Endothelial cell of umbilical vein (primary cell): ENCODE data around the gene CACNA2D3. TPM values are rescaled to one million over a fixed set of nuclear protein-coding genes. Genes with fewer than 3 reads are reported as not detected.

Experiments
- BruUV-seq: library from RNA; stranded (reverse); fragments of 400-500 nt; replicated peaks from 2 replicates; lab custom pipeline; 2021; lab: Mats Ljungman, UMichigan
- CTCF ChIA-PET: fragments of 300-600, 350-600 bp; sonication (Branson Sonifier 250); formaldehyde crosslinking; loops from one replicate; lab custom pipeline; 2021; ENCODE audit warnings: antibody characterized with exemption, inconsistent platforms; lab: Charles Lee
- POLR2A ChIA-PET: fragments of 300-600, 350-600 bp; sonication (Branson Sonifier 250); formaldehyde crosslinking; loops from one replicate; lab custom pipeline; 2021; ENCODE audit warnings: antibody characterized with exemption, inconsistent platforms; lab: Charles Lee
- DNase-seq: peaks from one replicate; pipeline ENCODE4 v3.0.0-alpha.2; 2011; ENCODE audit warnings: low read depth, low spot score
- FAIRE-seq: peaks from 2 replicates; lab custom pipeline; 2011; peaks lifted over from hg19 to GRCh38; lab: Jason Lieb, UNC
- H2AFZ ChIP-seq: 2 replicates; pipeline ENCODE4 v1.6.0; 2012; ENCODE audit warnings: low read depth, low read length, control low read depth, inconsistent platforms
- H3K27ac ChIP-seq: 2 replicates; pipeline ENCODE4 v1.5.1; 2011; ENCODE audit warnings: low read depth, mild to moderate bottlenecking, control low read depth, low read length, moderate library complexity; ENCODE audit not compliant: insufficient read depth
- H3K27me3 ChIP-seq, 2 experiments: 2 replicates each; pipeline versions ENCODE4 v1.6.0 to v1.6.1; 2011; ENCODE audit warnings: low read length in 2 of 2, mixed read lengths in 1 of 2; ENCODE audit not compliant: control insufficient read depth in 2 of 2, insufficient read depth in 2 of 2
- H3K36me3 ChIP-seq, 2 experiments: 2 replicates in 1 of 2; 3 replicates in 1 of 2; pipeline ENCODE4 v1.5.1; 2011; ENCODE audit warnings: low read length in 2 of 2, mild to moderate bottlenecking in 1 of 2, moderate library complexity in 1 of 2; ENCODE audit not compliant: control insufficient read depth in 2 of 2, insufficient read depth in 2 of 2; ENCODE audit errors: extremely low read depth in 1 of 2
- H3K4me1 ChIP-seq: 3 replicates; pipeline ENCODE4 v1.5.1; 2011; ENCODE audit warnings: mild to moderate bottlenecking, low read length; ENCODE audit not compliant: control insufficient read depth, insufficient read depth; ENCODE audit errors: extremely low read depth
- H3K4me2 ChIP-seq: 2 replicates; pipeline ENCODE4 v1.6.1; 2011; ENCODE audit warnings: low read length, control low read depth, mixed read lengths; ENCODE audit not compliant: insufficient read depth
- H3K4me3 ChIP-seq, 3 experiments: fragments of 200-600 bp in 1 of 3; sonication (generic), shearing (Covaris generic) in 1 of 3; replicated peaks in 1 of 3; 2 replicates each; pipeline ENCODE4 v1.5.1; 2011 to 2016; ENCODE audit warnings: control low read depth in 3 of 3, low read length in 3 of 3, mild to moderate bottlenecking in 2 of 3, inconsistent platforms in 1 of 3, low read depth in 1 of 3, moderate library complexity in 1 of 3; ENCODE audit not compliant: insufficient read depth in 1 of 3
- H3K79me2 ChIP-seq: 2 replicates; pipeline ENCODE4 v1.6.0; 2012; ENCODE audit warnings: low read length, inconsistent platforms; ENCODE audit not compliant: control insufficient read depth, insufficient read depth
- H3K9ac ChIP-seq: replicated peaks from 2 replicates; pipeline ENCODE3; 2011; ENCODE audit warnings: low read length, control low read depth; ENCODE audit not compliant: insufficient read depth; ENCODE audit errors: extremely low read depth
- H3K9me1 ChIP-seq: replicated peaks from 3 replicates; pipeline ENCODE4 v1.6.0; 2011; ENCODE audit warnings: mild to moderate bottlenecking, low read length; ENCODE audit not compliant: control insufficient read depth, insufficient read depth; ENCODE audit errors: extremely low read depth
- H3K9me3 ChIP-seq: replicated peaks from 2 replicates; pipeline ENCODE4 v1.5.1; 2012; ENCODE audit warnings: low read length, inconsistent platforms; ENCODE audit not compliant: control insufficient read depth, insufficient read depth
- H4K20me1 ChIP-seq: replicated peaks from 2 replicates; pipeline ENCODE3; 2011; ENCODE audit warnings: mild to moderate bottlenecking, low read length; ENCODE audit not compliant: control insufficient read depth, insufficient read depth; ENCODE audit errors: extremely low read depth
- EZH2 ChIP-seq: IDR thresholded peaks from 2 replicates; pipeline ENCODE4 v1.6.1; 2012; ENCODE audit warnings: borderline replicate concordance, low read depth, mild to moderate bottlenecking, moderate library complexity, low read length, inconsistent platforms; ENCODE audit not compliant: severe bottlenecking
- FOS ChIP-seq: IDR thresholded peaks from 2 replicates; pipeline ENCODE4 v1.6.1; 2011; ENCODE audit warnings: mild to moderate bottlenecking, low read length, moderate library complexity, borderline replicate concordance; ENCODE audit not compliant: insufficient read depth
- GATA2 ChIP-seq: IDR thresholded peaks from 2 replicates; pipeline ENCODE4 v1.7.0; 2011; ENCODE audit warnings: low read depth, mild to moderate bottlenecking, moderate library complexity, mixed read lengths, low read length; ENCODE audit not compliant: insufficient read length, insufficient read depth
- JUN ChIP-seq: IDR thresholded peaks from 2 replicates; pipeline ENCODE4 v1.6.1; 2011; ENCODE audit warnings: borderline replicate concordance, low read depth; ENCODE audit not compliant: insufficient read length, insufficient read depth
- MAX ChIP-seq: IDR thresholded peaks from 2 replicates; pipeline ENCODE4 v1.6.1; 2011; ENCODE audit not compliant: insufficient read depth, insufficient read length
- MYC ChIP-seq: IDR thresholded peaks from one replicate; pipeline ENCODE4 v1.6.1; 2011; ENCODE audit warnings: mild to moderate bottlenecking, low read depth, low read length
- POLR2A ChIP-seq: IDR thresholded peaks from 2 replicates; pipeline ENCODE4 v1.6.1; 2012; ENCODE audit warnings: low read depth, mild to moderate bottlenecking, control low read depth, low read length
- POLR2AphosphoS5 ChIP-seq: IDR thresholded peaks from 2 replicates; pipeline ENCODE4 v1.6.1; 2012; ENCODE audit warnings: low read depth, mild to moderate bottlenecking, control low read depth, low read length, moderate library complexity; ENCODE audit not compliant: insufficient read depth
- dilution Hi-C: fragments of 300-500 bp; cut with MboI; formaldehyde crosslinking; loops from one replicate; pipeline ENCODE4 v1.15.0; 2019; ENCODE audit warnings: low sequenced_read_pairs; ENCODE audit not compliant: extremely low pct_ligation_motif_present
- intact Hi-C: fragments of 100-400 bp; cut with micrococcal nuclease; formaldehyde crosslinking; loops from one replicate; pipeline ENCODE4 v1.10.0; 2022
- polyA plus RNA-seq, 4 experiments: library from polyadenylated mRNA; depleted of rRNA in 3 of 4; stranded (reverse) in 3 of 4; unstranded in 1 of 4; fragments of >200 nt; gene quantifications; 2 replicates each; pipeline versions ENCODE4 v1.2.1 to v1.2.3, GENCODE V29; 2011 to 2012; ENCODE audit warnings: missing spikeins in 1 of 4
- total RNA-seq: library from RNA; stranded (reverse); gene quantifications from 2 replicates; pipeline ENCODE4 v1.2.3, GENCODE V29; 2021
- TF ChIP-seq, protein P1 (sequence below), 2 donors: IDR thresholded peaks; 1 replicate in 1 of 2; 2 replicates in 1 of 2; pipeline ENCODE4 v1.5.1; 2011; ENCODE audit warnings: low read length in 2 of 2, mild to moderate bottlenecking in 2 of 2, moderate library complexity in 2 of 2, control low read depth in 1 of 2, inconsistent platforms in 1 of 2, low read depth in 1 of 2; ENCODE audit not compliant: insufficient read depth in 1 of 2; ENCODE audit errors: extremely low read depth in 1 of 2

The CACNA2D3 gene
- total and polyA plus RNA-seq, 2 donors (not counting 3 experiments of a cell fraction or from before 2014, with no cell fraction given) = not detected

DNA sequence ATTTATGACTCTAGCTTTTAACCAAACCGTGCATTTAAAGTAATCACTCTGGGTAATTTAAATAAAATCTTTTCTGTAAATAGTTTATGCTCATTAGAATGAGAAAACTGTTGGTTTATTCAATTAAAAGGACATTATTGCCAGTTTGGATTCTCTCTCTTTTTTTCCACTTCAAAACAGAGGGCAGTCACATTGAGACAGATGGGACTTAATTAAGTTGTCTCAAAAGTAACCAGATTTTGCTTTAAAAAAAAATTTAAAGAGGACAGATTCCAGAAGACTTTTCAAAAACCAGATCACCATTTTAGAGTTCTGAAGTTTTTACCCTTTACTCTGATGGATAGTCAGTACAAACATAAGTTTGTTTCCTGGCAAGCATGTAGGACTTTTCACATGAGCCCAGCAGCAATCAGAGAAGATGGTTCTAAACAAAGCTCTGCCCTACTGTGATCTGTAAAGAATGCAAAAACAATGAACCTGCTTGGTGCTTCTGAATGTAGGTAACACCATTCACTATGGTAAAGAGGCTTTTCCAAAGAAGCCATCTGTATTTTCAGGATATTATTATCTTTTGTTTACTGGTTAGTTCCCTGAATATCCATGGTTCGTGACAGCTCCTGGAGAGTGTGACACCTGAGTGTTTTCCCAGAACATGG is 669.3 kb downstream of the CACNA2D3 start:
- BruUV-seq = no TSS peak
- no peaks in the 10 kb centered on the region for H3K9me1 ChIP-seq
- no peaks in the 10 kb centered on the region for H4K20me1 ChIP-seq
- no peaks in the 10 kb centered on the region for H3K4me1 ChIP-seq
- FAIRE-seq = no peak
- intact Hi-C loops = no loop called here
- DNase-seq = no peak
- TF ChIP-seq GATA2 (no peak), MYC (no peak), POLR2AphosphoS5 (no peak), FOS (no peak), MAX (no peak), EZH2 (no peak), POLR2A (no peak), JUN (no peak)
- TF ChIP-seq, protein P1, sequence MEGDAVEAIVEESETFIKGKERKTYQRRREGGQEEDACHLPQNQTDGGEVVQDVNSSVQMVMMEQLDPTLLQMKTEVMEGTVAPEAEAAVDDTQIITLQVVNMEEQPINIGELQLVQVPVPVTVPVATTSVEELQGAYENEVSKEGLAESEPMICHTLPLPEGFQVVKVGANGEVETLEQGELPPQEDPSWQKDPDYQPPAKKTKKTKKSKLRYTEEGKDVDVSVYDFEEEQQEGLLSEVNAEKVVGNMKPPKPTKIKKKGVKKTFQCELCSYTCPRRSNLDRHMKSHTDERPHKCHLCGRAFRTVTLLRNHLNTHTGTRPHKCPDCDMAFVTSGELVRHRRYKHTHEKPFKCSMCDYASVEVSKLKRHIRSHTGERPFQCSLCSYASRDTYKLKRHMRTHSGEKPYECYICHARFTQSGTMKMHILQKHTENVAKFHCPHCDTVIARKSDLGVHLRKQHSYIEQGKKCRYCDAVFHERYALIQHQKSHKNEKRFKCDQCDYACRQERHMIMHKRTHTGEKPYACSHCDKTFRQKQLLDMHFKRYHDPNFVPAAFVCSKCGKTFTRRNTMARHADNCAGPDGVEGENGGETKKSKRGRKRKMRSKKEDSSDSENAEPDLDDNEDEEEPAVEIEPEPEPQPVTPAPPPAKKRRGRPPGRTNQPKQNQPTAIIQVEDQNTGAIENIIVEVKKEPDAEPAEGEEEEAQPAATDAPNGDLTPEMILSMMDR (IDR thresholded peaks at IDR 0.05; ENCODE audit: extremely low read depth in 1 of 2, insufficient read depth in 1 of 2, low read depth in 1 of 2, low read length in 2 of 2) = no peak
- peaks cover 5% of the 10 kb centered on the region for H3K9me3 ChIP-seq
- no peak overlapping the region for H3K4me3 ChIP-seq
- no peak overlapping the region for H3K9ac ChIP-seq
- no peak overlapping the region for H3K27ac ChIP-seq
- H3K36me3 ChIP-seq = no peaks in the 10 kb centered on the region
- H3K79me2 ChIP-seq = no peaks in the 10 kb centered on the region
- H3K27me3 ChIP-seq = no peaks in the 10 kb centered on the region
- ChIA-PET CTCF (no interaction called here), POLR2A (no interaction called here)
- dilution Hi-C loops = no loop called here
- H3K4me2 ChIP-seq = no peak overlapping the region
- H2AFZ ChIP-seq = no peak overlapping the region
